ENCODE measurements around the gene FBXW7.
A peak's percentile ranks its signal among the peaks of the same experiment; 100 is the strongest.

FBXW7 gene

DNA sequence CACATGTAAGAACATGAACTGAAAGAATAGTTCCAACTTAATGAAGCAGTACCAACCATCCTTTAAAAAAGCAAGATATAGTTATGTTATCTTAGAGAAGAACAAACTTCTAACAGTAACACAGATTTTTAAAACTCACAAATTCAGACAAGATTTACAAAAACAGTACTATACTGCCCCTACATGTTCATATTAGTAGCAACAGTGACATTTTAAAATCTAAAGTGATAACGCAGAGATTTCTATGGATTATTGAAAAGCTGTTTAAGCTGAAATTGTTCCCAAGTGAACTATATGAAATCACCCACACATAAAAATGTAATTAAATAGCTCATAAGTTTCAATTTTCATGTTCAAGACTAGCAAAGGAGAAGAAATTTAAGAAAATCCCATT, 166.0 kb downstream of the FBXW7 start:
- DNase-seq (ENCODE audit: low spot score): no peak

DNA sequence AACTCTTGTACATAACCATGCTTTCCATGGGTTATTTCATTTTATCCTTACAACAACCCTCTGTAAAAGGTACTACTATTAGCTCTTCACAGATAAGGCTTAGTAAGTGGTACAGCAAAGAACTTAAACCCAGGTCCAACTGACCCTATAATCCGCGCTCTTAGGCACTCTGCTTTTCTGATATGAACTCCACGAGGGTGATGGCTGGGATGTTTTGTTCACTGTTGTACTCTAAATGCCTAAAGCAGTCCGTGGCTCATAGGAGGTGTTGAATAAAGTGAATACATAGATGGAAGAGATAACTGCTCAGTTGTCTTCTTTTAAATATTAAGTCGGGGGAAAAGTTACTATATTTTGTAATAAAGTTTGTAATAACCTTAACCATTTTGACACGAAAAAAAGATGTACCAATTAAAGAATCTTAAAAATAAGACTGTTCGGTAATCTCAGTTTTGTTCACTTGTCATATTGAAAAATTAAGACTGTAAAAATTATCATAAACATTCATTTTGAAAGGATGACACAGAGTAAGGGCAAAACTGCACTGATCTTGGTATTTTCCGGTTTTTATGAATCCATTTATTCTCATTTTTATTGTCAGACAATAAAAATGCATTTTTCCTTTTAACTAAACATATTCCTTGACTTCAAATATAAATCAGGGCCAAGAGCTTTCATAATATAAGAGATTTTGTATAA, 166.5 kb downstream of the FBXW7 start:
- DNase-seq (ENCODE audit: low spot score): no peak

DNA sequence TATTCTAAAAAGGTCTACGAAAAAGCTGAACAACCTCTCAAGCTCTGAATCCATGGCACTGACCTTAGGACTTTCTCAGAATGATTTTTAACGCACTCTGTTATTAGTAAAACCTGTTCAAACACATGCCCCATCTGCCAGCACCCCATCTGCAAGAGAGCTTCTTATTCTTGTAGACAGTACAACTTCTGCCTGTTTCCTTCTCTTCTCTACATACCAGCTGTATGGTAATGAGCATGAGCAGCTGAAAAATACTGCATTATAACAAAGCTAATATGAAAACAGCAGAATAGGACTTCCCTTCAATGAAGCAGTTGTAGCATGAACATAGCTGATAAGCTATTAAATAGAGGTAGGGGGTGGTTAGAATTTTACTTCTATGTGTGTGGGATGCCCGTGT, 167.9 kb downstream of the FBXW7 start:
- no peak for DNase-seq (ENCODE audit: low spot score)

DNA sequence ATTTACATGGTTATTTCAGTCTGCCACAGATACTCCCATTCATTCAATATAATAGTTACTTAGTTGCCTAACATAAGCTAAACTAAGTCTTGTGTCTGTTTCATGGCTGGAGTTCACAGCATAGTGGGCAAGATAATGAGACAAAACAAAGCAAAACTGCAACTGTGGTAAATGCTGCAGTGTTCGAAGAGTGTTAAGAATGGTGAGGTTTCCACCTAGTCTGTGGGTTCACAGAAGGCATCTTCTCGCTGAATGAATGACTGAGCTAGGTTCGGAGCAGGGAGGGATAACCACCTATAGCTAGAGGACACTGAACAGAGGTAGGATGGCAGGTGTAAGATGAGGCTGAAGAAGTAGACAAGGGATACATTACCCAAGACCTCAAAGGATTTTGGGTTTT, 171.0 kb downstream of the FBXW7 start:
- no peak for DNase-seq (ENCODE audit: low spot score)

DNA sequence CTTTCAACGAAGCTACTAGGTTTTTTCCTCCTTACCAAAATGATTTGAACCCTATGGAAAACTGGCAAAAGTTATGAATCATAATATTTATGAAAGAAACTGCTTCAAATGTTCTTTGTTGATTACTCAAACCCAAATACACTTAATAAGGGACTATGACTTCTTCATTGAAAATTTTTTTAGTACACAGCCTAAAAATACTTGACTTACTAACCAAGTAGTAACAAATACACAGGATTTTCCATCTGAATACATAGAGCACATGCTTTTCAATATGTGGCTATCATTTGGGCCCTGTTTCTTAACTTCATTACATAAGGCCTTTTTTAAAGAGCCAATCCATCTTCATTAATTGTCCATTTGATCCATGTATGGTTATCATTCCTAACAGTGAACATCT, 171.5 kb downstream of the FBXW7 start:
- no peak for DNase-seq (ENCODE audit: low spot score)

DNA sequence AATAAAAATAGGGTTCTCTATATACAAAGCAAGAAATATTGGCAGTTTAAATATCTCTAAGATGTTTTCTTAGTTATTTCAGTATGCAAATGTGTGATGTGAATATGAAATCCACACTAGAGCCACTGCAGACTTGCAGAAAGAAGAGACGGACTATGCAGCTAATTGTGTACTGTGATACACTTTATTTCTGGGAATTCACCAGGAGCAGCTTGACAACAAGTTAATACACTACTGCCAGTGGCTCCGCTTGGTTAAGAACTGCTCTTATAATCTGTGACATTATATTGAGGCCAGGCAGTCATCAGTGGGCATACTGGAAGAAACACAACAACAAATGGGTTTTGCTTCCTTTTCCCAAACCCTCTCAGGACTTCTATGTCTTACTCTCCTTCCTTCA, 172.0 kb downstream of the FBXW7 start:
- no peak for DNase-seq (ENCODE audit: low spot score)

DNA sequence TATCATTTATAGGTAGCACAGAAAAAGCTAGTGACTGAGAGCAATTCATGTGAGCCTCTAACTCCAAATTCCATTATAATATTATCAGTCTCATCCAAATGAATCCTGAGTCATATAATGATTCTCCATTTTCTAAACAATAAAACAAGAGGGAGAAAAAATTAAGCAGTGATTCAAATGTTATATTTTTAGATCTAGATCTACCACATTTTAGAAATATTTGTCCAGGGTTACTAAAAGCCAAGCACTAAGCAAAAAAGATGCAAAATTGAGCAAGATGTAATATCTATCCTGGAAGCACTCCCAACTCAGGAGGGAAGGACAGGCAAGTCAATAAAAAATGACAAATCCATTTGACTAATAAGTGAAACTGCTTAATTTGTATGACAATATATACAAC, 172.8 kb downstream of the FBXW7 start:
- DNase-seq (ENCODE audit: low spot score): no peak

DNA sequence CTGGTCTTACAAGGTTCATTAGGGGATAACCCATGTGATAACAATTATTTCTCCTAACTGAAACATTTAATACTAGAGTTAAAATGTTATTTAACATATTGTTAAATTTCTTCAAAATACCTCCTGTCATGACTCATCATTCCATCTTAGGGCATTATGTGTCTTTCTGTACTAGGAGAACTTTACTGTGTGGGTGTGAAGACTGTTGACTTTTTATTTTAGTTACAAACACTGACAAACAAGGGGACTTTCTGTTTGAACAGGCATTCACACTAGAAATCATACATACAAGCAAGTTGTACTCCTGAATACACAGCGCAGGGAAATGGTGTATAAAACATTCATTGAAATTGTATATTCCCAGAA, 175.9 kb downstream of the FBXW7 start:
- DNase-seq (ENCODE audit: low spot score): no peak

DNA sequence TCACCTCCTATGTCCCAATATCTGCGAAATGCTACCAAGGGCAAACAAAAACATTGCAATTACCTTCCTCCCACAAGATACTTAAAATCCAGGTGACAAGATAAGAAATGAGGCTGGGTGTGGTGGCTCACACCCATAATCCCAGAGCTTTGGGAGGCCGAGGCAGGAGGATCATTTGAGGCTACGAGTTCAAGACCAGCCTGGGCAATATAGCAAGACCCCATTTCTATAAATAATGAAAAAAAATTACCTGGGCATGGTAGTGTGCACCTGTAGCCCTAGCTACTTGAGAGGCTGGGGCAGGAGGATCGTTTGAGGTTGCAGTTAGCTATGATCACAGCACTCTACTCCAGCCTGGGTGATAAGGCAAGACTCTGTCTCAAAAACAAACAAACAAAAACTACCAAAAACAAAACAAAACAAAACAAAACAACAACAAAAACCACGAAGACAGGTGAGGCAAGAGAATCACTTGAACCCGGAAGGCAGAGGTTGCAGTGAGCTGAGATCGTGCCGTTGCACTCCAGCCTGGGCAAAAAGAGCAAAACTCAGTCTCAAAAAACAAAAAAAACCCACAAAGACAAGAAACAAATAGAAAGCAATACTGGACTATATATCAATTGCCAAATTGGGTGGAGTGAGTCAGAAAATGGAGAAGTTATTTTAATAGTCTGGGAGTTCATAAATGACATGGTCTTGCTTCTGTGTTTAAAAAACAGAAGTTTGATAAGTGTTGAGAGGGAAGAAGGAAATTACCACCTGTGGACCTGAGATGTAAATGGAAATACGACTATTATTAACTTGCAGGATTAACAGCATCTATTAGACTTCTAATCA, 176.5 kb downstream of the FBXW7 start:
- DNase-seq (ENCODE audit: low spot score): no peak

DNA sequence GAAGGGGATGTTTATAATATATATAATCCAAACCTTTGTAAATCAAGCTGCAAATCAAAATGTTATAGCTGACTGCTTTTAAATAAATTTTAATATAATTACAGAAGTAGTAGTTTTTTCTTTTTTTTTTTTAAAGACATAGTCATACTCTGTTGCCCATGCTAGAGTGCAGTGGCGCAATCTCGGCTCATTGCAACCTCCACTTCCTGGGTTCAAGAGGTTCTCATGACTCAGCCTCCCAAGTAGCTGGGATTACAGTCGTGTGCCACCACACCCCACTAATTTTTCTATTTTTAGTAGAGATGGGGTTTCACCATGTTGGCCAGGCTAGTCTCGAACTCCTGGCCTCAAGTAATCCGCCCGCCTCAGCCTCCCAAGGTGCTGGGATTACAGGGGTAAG, 178.7 kb downstream of the FBXW7 start:
- DNase-seq (ENCODE audit: low spot score): no peak

DNA sequence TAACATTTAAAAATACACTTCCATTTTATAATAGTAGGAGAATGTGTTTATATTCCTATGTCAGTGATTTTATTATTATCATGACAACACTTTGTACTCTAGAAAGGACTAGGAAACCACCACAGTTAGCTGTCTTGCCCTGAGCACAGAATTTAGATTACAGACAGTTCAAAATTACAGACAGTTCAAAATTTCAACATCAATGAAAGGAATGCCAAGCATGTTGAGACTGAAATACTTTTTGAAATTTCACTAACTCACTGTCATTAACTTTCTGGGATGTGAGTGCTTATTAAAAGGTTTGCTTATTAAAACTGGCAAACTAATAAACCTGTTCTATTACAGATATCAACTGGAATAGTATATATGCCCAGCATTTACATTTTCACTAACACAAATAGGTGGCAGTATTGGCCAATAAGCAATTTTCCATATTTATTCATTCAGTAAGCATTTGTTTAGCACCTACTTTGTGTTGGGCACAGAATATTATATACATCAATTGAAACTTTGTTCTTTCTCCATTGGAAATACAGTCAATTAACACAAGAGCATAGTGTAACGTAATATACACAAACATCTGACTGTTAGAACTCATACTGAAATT, 179.4 kb downstream of the FBXW7 start:
- no peak for DNase-seq (ENCODE audit: low spot score)

DNA sequence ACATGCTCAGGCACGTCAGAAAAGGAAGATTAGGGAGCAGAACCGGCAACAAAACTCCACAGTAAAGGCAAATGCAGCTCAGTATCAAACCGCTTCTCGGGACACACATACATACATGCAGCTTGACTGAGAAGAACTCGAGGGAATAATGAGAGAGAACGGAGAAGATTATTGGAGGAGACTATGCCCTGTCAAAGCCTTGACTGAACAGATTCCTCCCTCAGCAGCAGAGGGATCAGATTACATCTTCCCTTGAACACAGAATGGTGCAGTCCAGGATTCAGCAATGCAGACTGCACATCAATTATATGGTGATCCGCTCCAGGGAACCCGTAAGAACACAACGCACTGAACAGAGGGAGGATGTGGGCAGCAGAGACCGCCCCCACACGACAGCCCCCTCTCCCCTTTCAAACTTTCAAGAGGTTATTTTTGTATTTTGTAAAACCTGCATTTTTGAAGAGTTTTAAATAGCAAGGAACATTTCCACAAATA, 183.2 kb downstream of the FBXW7 start:
- peak; percentile 23 for DNase-seq (ENCODE audit: low spot score)

DNA sequence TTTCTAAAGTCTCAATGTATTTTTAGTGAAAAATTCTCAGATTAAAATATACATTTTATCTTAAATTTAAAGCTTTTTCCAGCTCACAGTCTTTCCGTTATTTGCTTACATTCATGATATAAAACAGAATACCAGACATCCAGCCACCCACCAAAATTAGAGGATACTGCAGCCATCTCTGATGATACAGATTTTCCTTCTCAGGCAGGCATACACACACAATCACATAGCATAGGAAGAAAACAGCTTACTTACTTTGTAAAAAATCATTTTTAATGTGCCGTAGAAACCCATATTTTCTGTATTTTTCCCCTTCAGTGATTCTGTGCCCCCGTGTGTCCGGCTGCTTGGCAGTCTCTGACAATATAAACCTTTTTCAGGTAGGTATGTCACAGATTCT, 183.7 kb downstream of the FBXW7 start:
- no peak for DNase-seq (ENCODE audit: low spot score)

DNA sequence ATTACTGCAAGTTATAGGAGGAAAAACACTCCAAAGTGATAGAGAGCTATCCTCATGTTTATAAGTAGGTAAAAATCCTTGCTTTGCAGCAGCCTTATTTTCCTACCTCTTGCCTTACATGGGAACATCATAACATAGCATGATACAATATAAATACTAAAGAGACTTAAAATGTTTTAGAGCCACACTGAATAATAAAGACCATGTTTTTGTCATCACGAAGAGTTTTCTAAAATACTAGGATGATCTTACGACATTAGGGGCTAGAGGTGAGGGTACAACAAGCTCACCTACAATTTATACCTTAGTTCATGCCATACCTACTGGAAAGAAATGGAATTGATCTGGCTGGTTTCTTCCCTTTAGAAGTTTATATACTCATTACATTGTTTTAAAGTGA, 184.8 kb downstream of the FBXW7 start:
- no peak for DNase-seq (ENCODE audit: low spot score)

DNA sequence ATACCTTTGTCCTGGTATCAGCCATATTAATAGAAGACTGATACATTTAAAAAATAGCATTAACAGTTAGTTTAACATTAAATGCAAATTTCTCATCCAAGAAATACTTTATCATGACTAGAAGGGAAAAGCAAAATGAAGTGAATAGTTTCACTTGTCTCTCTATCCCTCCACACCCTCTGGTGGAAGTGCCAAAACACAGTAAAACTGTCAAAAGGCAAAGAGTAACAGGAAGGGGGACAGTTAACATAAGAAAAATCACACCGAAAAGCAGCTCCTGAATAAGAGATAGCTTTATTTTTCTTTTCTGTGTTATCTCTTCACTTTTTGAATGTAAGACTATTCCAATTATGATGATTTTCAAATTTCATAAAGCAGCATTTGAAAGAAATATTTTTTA, 187.2 kb downstream of the FBXW7 start:
- no peak for DNase-seq (ENCODE audit: low spot score)

DNA sequence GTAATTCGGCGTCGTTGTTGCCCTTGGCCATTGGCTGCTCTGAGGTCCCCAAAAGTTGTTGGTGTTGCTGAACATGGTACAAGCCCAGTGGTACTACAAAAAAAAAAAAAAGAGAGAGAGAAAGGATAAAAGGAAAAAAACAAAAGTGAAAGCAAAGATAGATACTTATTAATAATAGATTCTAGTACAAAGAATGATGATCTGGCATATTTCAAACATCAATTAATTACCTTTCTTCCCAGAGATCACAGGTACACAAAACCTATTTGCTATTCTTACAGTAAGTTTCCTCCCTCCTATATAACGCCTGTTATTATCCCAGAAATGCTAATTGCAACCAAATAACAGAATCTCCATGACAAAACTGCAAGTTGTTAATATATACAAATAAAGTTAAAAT, 188.9 kb downstream of the FBXW7 start:
- no peak for DNase-seq (ENCODE audit: low spot score)

DNA sequence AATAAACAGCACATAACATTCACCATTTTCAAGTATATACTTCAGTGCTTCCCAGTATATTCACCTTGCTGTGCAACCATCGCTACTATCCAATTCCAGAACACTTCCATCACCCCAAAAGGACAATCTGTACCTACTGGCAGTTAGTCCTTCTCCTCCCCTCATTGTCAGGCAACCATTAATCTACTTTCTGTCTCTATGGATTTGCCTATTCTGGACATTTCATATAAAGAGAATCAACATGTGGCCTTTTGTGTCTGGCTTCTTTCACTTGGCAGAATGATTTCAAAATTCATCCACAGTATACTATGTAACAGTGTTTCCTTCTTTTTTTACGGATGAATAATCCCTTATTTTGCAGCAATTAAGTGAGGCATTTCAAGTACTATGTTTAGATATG, 189.4 kb downstream of the FBXW7 start:
- DNase-seq (ENCODE audit: low spot score): no peak

DNA sequence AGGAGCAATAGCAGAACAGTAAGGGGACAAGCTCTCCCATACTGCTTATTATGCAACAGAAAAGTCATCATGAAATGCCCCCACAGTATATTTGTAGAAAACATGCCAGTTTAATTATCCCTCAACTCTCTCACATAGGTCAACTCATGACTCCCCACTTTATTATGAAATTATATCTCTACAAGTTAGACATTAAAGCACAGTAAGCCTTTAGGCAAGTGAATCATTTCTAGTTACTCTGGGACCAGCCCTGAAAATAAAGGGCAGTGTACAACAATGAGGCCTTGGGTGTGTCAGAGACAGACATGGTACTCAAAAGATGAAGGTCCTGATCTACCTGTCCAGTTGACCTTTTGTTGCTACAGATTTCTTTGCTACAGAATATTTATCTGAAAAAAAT, 191.9 kb downstream of the FBXW7 start:
- no peak for DNase-seq (ENCODE audit: low spot score)

DNA sequence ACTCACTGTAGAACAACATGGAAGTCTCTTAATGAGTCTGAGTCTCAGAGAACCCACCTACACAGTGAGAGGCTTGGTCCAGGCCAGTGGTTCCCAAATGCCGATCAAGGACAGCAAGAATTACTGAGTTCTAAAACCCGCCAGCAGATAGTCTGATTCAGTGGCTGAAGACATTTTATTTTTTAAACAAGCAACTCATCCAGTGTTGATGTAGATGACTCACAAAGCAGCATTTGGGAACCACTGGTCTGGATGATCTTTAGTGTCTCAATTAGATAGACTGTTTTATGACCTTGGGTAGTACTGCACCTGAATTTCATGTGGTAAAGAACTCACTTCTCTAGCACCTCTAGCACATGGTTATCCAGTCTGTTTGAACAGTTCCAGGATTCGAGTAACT, 193.6 kb downstream of the FBXW7 start:
- DNase-seq (ENCODE audit: low spot score): no peak

DNA sequence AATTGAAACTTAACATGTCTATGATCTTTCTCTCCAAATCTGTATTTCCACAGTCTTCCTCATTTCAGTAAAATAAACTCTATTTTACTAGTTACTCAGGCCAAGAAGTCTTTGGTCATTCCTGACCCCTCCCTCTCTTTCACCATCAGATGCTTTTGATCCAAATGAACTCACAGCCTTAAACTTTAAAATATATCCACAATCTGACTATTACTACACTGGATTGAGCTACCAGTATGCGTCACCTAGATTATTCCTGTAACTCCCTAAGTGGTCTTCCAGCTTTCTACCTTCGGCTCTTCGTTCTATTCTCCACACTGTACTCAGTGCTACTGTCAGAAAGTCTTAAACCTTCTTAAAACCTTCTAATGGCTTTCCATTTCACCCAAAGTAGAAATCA, 195.1 kb downstream of the FBXW7 start:
- no peak for DNase-seq (ENCODE audit: low spot score)

DNA sequence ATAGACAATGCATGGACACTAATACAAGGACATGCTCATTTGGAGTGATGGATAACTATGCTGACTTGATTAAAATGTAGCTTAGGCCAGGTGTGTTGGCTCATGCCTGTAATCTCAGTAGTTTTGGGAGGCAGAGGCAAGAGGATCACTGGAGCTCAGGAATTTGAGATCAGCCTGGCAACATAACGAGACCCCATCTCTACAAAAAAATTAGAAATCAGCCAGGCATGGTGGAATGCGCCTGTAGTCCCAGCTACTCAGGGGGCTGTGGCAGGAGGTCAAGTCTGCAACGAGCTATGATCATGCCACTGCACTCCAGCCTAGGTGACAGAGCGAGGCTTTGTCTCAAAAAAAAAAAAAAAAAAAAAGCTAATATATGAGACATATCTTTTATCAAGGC, 196.3 kb downstream of the FBXW7 start:
- DNase-seq (ENCODE audit: low spot score): no peak

DNA sequence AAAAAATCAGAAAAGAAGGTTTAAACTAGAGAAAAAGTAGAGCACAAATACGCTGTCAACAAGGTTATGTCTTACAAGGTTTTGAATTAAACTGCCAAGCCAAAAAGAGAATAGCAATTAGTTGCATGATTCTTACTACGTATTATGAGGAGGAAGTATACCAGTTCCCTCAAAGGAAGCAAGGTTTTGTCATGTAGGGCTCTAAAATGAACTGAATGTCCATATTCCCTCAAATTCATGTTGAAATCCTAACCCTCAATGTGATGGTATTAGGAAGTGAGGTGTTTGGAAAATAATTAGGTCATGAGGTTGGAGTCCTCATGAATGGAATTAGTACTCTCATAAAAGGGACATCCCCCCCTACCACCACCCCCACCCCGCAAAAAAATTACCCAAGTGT, 201.0 kb downstream of the FBXW7 start:
- DNase-seq (ENCODE audit: low spot score): no peak

DNA sequence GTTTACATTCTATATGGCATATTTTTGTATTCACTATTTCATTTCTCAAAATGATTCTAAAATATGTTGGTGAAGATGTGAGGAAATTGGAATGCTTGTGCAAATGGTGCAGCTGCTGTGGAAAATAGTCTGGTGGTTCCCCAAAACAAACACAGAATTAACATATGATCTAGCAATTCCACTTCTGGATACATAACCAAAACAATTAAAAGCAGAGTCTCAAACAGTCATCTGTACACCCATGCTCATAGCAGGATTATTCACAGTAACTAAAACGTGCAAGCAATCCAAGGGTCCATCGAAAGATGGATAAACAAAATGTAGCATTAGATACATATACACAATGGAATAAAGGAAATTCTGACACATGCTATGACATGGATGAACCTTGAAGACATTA, 204.8 kb downstream of the FBXW7 start:
- DNase-seq (ENCODE audit: low spot score): no peak

All from hepatic stellate cell (primary cell).